ENCODE measurements around the gene TMEM158. TPM values are rescaled to one million over a fixed set of nuclear protein-coding genes. Genes with fewer than 3 reads are reported as not detected.

The TMEM158 gene
- total RNA-seq, 1 donor from 2014 or later, result 19.6 TPM

- DNase-seq (ENCODE audit: low spot score in 2 of 2) (no peak), FAIRE-seq (no peak)
Measured at GRCh38 chr3:45178183-45179023, 47.7 kb downstream of the TMEM158 start.

- no peak for DNase-seq (ENCODE audit: low spot score in 2 of 2)
- FAIRE-seq, result no peak
Measured at GRCh38 chr3:45176912-45177311, 49.2 kb downstream of the TMEM158 start.

Small RNA genes lying within 50 kb of the gene (small RNA-seq; reads per million reads assigned to genes)
- gene RF00012, result not detected

Other genes with a start within 250 kb of the TMEM158 start
- gene CLEC3B, start 200.0 kb downstream of the TMEM158 start, total RNA-seq, result 24.1 TPM
- 0.41 TPM for gene CDCP1, start 79.9 kb downstream of the TMEM158 start, total RNA-seq
- 17.9 TPM for gene LARS2, start 162.3 kb upstream of the TMEM158 start, total RNA-seq

Data from frontal cortex (tissue), 4 donors.